GM12873 (cell line): Measurements from ENCODE around the gene PRR12.

Experiments used
- CTCF ChIP-seq: IDR thresholded peaks from 2 replicates; pipeline ENCODE4 v1.5.1; 2012; ENCODE audit warnings: low read depth, mild to moderate bottlenecking, moderate library complexity, low read length, control low read depth; ENCODE audit not compliant: insufficient read depth; ENCODE audit errors: missing control alignments

PRR12 gene

GRCh38 chr19:49593233-49594113 is 2.5 kb downstream of the PRR12 start:
- no peak for TF ChIP-seq CTCF

- TF ChIP-seq CTCF: no peak
Measured at GRCh38 chr19:49594157-49594992, 3.4 kb downstream of the PRR12 start.

- TF ChIP-seq CTCF: no peak
Measured at GRCh38 chr19:49594993-49595818, 4.2 kb downstream of the PRR12 start.

GRCh38 chr19:49595819-49596404 is 4.9 kb downstream of the PRR12 start:
- no peak for TF ChIP-seq CTCF

- no peak for TF ChIP-seq CTCF
Measured at GRCh38 chr19:49596407-49596806, 5.4 kb downstream of the PRR12 start.

GRCh38 chr19:49596954-49597702 is 6.1 kb downstream of the PRR12 start:
- no peak for TF ChIP-seq CTCF
